ENCODE results near the gene SERINC2.

Gene SERINC2

DNA sequence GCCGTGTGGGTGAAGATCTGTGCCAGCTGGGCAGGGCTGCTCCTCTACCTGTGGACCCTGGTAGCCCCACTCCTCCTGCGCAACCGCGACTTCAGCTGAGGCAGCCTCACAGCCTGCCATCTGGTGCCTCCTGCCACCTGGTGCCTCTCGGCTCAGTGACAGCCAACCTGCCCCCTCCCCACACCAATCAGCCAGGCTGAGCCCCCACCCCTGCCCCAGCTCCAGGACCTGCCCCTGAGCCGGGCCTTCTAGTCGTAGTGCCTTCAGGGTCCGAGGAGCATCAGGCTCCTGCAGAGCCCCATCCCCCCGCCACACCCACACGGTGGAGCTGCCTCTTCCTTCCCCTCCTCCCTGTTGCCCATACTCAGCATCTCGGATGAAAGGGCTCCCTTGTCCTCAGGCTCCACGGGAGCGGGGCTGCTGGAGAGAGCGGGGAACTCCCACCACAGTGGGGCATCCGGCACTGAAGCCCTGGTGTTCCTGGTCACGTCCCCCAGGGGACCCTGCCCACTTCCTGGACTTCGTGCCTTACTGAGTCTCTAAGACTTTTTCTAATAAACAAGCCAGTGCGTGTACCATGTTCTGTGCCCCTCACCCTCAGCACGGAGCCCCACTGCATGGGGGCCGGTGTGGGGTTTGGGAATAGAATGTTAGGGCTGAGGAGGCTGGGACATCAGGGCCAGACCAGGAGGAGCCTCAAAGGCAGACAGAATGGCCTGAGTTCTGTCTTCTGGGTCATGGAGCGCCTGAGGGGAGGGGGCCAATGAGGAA lies 21.3 kb downstream of the SERINC2 start:
- no peak for DNase-seq (ENCODE audit: low spot score)

GRCh38 chr1:31434979-31435378 lies 22.0 kb downstream of the SERINC2 start:
- DNase-seq (ENCODE audit: low spot score), result no peak

DNA sequence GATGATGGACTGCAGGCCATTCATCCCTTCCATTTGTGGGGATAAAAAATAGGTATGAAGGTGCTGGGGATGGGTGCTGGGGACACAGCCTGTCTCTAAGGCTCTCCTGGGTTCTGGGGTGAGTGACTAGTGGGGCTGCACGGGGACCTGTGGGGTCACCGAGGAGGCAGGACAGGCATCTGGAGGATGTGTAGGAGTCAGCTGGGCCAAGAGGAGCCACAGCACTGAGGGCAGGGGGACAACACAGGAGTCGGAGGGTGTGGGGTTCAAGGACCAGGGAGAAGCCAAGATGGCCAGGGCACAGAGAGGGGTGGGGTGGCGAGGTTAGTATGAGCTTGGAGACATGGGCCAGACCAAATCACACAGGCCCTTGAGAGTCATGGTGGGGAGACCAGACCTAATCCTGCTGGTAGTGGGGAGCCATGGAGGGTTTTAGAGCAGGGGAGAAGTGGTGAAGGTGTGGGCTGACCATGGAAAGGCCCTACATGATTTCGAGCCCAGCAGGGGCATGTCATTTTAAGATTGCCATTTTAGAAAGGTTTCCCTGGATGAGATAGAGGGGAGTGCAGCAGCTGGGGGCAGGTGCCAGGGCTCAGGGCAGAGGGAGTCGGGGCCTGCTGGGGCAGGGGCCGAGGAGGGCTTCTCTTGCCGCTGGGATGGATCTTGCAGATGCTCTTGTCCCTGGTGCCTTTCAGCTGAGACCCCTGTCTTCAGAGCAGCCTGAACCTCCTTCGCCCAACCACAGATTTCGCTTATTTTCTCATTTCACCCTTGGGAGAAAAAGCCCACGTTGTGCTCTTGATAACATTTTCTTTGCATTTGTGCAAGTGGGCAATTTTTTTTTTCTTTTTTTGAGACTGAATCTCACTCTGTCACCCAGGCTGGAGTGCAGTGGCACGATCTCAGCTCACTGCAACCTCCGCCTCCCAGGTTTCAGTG lies 22.7 kb downstream of the SERINC2 start:
- no peak for DNase-seq (ENCODE audit: low spot score)

GRCh38 chr1:31436596-31437432 lies 23.8 kb downstream of the SERINC2 start:
- DNase-seq (ENCODE audit: low spot score), result no peak

- no peak for DNase-seq (ENCODE audit: low spot score)
These were observed 24.5 kb downstream of the SERINC2 start for GRCh38 chr1:31437433-31438037.

- DNase-seq (ENCODE audit: low spot score), result no peak
These were observed 26.3 kb downstream of the SERINC2 start for GRCh38 chr1:31439276-31439675.

- no peak for DNase-seq (ENCODE audit: low spot score)
These were observed 28.1 kb downstream of the SERINC2 start for GRCh38 chr1:31441073-31441472.

- no peak for DNase-seq (ENCODE audit: low spot score)
These were observed 28.5 kb downstream of the SERINC2 start for GRCh38 chr1:31441558-31441957.

DNA sequence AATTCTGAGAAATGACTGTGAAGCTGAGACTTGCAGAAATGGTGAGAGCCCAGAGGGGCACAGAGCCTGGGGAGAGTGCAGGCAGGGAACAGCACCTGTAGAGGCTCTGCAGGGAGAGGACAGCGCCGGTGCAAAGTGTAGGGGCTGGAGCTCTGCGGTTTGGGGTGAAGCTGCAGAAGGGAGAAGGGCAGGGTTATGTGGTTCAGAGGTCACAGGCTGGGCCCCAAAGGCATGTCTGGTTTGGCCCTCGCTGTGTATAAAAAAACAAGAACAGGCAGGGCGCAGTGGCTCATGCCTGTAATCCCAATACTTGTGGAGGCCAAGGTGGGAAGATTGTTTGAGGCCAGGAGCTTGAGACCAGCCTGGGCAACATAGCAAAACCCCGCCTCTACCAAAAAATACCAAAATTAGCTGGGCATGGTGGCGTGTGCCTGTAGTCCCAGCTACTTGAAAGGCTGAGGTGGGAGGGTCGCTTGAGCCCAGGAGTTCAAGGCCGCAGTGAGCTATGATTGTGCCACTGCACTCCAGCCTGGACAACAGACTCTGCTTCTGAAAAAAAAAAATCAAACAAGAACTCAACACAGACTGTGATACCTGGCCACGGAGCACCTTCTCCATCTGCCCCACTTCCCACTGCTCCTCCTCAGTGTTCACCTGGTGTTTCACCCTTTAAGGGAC lies 29.1 kb downstream of the SERINC2 start:
- DNase-seq (ENCODE audit: low spot score), result no peak

- no peak for DNase-seq (ENCODE audit: low spot score)
These were observed 29.6 kb downstream of the SERINC2 start for GRCh38 chr1:31442648-31442994.

DNA sequence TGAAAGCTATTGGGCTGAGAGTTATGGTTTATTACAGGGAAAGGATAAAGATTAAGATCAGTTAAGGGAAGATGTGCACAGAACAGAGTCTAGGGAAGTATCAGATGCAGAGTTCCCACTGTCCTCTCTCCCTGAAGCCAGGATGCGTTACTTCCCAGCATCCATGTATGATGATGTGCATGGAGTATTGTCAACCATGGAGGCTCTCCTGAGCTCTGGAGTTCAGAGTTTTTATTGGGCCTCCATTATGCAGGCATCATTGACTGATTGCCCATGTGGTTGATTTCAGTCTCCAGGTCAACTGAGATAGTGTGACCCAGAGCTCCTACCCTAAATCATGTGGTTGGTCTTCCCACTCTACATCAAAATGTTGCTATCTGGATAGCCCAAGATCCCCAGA lies 30.7 kb downstream of the SERINC2 start:
- DNase-seq (ENCODE audit: low spot score), result no peak

DNA sequence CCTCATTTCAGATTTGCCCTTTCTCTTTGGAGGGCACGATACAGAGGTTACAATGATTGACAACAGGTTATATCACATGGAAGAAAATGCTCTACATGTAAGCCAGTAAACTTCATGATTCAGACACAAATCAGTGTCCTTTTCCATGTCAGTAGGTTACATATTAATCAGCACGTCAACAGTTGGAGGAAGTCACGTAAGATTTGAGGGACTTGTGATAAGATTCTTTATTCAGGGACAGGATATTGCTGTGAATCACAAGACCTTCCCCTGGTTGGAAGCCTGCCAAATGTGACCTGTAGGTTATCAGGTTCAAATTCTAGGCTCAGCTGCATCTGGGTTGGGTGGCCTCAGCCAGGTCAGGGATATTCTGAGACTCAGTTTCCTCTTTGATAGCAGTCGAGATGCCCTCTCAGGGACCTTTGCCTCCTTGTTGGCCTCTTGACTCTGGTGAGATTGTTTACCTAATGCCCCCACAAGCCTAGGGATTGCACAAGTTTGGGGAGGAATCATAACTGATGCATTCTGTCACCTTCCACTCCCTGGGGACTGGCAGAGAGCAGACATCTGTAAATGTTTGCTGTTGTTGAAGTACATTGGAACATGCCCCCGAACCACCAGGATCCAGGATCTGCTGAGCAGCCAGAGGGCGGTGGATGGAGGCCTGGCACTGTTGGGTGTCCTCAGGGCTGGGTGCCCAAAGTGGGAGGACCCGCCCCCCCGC lies 31.9 kb downstream of the SERINC2 start:
- DNase-seq (ENCODE audit: low spot score), result no peak

DNA sequence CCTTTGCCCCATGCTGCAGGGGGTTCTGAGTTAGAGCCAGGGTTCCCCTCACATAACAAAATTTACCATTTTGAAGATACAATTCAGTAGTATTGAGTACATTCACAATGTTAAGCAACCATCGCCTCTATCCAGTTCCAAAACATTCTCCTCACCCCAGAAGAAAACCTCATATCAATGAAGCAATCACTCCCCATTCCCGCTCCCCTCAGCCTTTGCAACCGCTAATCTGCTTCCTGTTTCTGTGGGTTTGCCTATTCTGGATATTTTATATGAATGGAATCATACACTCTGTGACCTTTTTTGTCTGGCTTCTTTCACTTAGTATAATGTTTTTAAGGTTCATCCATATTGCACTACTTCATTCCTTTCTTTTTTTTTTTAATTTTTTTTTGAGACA lies 32.9 kb downstream of the SERINC2 start:
- no peak for DNase-seq (ENCODE audit: low spot score)

GRCh38 chr1:31447210-31447609 lies 34.2 kb downstream of the SERINC2 start:
- DNase-seq (ENCODE audit: low spot score), result no peak

GRCh38 chr1:31453384-31454079 lies 40.5 kb downstream of the SERINC2 start:
- no peak for DNase-seq (ENCODE audit: low spot score)

GRCh38 chr1:31458287-31458896 lies 45.4 kb downstream of the SERINC2 start:
- no peak for DNase-seq (ENCODE audit: low spot score)

- peak; percentile 20 for DNase-seq (ENCODE audit: low spot score)
These were observed 47.0 kb downstream of the SERINC2 start for GRCh38 chr1:31460027-31460426.

DNA sequence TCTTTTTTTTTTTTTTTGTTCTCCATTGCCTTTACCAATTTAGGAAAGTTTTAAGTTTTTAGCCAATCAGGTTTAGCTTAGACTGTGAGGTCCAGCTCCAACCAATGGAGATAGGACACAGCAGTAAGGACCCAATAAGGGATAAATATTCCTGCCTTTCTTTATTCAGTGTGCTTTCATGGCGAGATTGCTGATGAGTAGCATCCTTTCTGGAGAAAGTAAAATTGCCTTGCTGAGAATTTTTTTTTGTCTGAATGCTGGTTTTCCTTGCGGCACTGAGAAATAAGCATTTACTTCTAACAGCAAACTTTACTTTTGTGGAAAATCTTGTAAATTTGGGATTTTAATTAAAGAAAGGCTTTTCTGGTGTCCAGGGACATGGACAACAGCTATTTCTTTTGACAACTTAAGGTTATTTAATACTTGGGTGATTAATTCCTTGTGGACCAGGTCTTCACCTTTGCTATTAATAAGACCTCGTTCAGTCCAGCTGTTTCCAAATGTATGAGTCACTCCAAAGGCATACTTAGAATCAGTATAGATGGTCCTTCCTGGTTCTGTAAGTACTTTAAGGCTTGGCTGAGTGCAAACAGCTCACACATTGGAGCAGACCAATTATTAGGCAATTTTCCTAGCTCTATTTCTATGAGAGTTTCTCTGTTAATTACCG lies 54.1 kb downstream of the SERINC2 start:
- no peak for DNase-seq (ENCODE audit: low spot score)

DNA sequence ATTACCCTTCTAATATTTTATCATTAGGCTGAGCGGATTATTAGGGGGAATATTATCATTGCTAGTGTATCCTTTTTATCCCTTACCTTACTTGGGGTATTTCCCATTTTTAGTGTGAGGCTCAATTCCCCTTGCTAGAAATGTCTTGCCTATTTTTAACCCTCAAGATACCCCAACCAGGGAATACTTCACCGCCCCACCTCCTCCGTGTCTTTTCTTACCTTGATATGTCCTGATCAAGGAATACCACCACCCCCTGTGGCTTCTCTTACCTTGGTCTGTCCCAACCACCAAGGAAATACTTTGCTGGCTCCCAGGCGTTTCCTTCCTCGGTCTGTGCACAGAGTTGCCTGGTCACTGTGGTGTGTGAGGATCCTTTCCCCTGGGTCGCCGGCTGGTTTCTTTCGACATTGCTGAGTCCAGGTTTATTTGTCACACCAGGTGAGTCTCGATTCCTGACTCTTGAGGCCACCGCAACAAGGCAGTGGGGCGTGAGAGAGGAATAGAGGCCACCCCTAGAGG lies 57.8 kb downstream of the SERINC2 start:
- no peak for DNase-seq (ENCODE audit: low spot score)

All from Ammon's horn (tissue), 1 donor.